DND-41 (cell line): ENCODE results near the gene PEX7.

Source experiments
- ATAC-seq: fragments of 200-7000 bp; cut with Tn5 transposase; 3 replicates; pipeline ENCODE4 v1.9.1; 2021; ENCODE audit warnings: low read depth; ENCODE audit not compliant: insufficient read depth
- DNase-seq: peaks from one replicate; pipeline ENCODE4 v3.0.0-alpha.2; 2020
- H2AFZ ChIP-seq: 2 replicates; pipeline ENCODE4 v1.6.0; 2012; ENCODE audit warnings: low read depth, low read length
- H3K27ac ChIP-seq: 2 replicates; pipeline ENCODE4 v1.5.1; 2012; ENCODE audit warnings: low read length, inconsistent platforms
- H3K27me3 ChIP-seq: fragments of 200-600 bp; sonication (generic); 2 replicates; pipeline ENCODE4 v1.6.0; 2012; ENCODE audit warnings: low read length, mild to moderate bottlenecking, inconsistent platforms; ENCODE audit not compliant: insufficient read depth, poor library complexity
- H3K36me3 ChIP-seq: 2 replicates; pipeline ENCODE4 v1.5.1; 2012; ENCODE audit warnings: low read length, inconsistent platforms; ENCODE audit not compliant: insufficient read depth
- H3K4me1 ChIP-seq: 2 replicates; pipeline ENCODE4 v1.5.1; 2012; ENCODE audit warnings: mild to moderate bottlenecking, low read length; ENCODE audit not compliant: insufficient read depth
- H3K4me2 ChIP-seq: 2 replicates; pipeline ENCODE4 v1.6.0; 2012; ENCODE audit warnings: mild to moderate bottlenecking, moderate library complexity, low read length, inconsistent platforms; ENCODE audit not compliant: insufficient read depth
- H3K4me3 ChIP-seq, 2 experiments: fragments of 200-600 bp in 1 of 2; shearing (Covaris generic) in 1 of 2; 2 replicates each; pipeline ENCODE4 v1.5.1; 2012 to 2016; ENCODE audit warnings: inconsistent platforms in 2 of 2, low read length in 2 of 2, mild to moderate bottlenecking in 2 of 2, low read depth in 1 of 2, moderate library complexity in 1 of 2
- H3K79me2 ChIP-seq: 2 replicates; pipeline ENCODE4 v1.6.0; 2012; ENCODE audit warnings: low read length, inconsistent platforms; ENCODE audit not compliant: insufficient read depth
- H3K9ac ChIP-seq: 2 replicates; pipeline ENCODE4 v1.6.0; 2012; ENCODE audit warnings: low read depth, mild to moderate bottlenecking, inconsistent platforms, low read length, moderate library complexity
- H3K9me3 ChIP-seq: 2 replicates; pipeline ENCODE4 v1.5.1; 2012; ENCODE audit warnings: low read length, moderate library complexity, mild to moderate bottlenecking, inconsistent platforms; ENCODE audit not compliant: insufficient read depth, severe bottlenecking
- H4K20me1 ChIP-seq: 2 replicates; pipeline ENCODE4 v1.6.0; 2012; ENCODE audit warnings: low read length; ENCODE audit not compliant: insufficient read depth
- CTCF ChIP-seq: IDR thresholded peaks from 2 replicates; pipeline ENCODE4 v1.5.1; 2012; ENCODE audit warnings: borderline replicate concordance, low read length, moderate library complexity, mild to moderate bottlenecking; ENCODE audit not compliant: poor library complexity, severe bottlenecking; ENCODE audit errors: extremely low read depth
- EZH2 ChIP-seq: IDR thresholded peaks from 3 replicates; pipeline ENCODE4 v1.6.1; 2012; ENCODE audit warnings: borderline replicate concordance, low read depth, mild to moderate bottlenecking, moderate library complexity, low read length, inconsistent platforms; ENCODE audit not compliant: severe bottlenecking

Gene PEX7

GRCh38 chr6:136923954-136924673 lies 101.7 kb downstream of the PEX7 start:
- no peak for TF ChIP-seq EZH2
- TF ChIP-seq CTCF, result no peak
- H3K9me3 ChIP-seq, result no peaks in the 10 kb centered on the region
- no peak for DNase-seq
- no peak overlapping the region for H2AFZ ChIP-seq
- no peak overlapping the region for H3K4me3 ChIP-seq
- no peak overlapping the region for H3K27ac ChIP-seq
- peaks cover 17% of the 10 kb centered on the region for H3K4me1 ChIP-seq
- H3K4me2 ChIP-seq, result no peak overlapping the region
- no peaks in the 10 kb centered on the region for H3K36me3 ChIP-seq
- no peaks in the 10 kb centered on the region for H4K20me1 ChIP-seq
- H3K27me3 ChIP-seq, result no peaks in the 10 kb centered on the region
- no peaks in the 10 kb centered on the region for H3K79me2 ChIP-seq
- ATAC-seq, result no peak
- H3K9ac ChIP-seq, result no peak overlapping the region

GRCh38 chr6:136926383-136926782 lies 104.0 kb downstream of the PEX7 start:
- Histone ChIP-seq H3K36me3 (no peaks in the 10 kb centered on the region), H3K9me3 (no peaks in the 10 kb centered on the region), H2AFZ (no peak overlapping the region), H3K4me3 (no peak overlapping the region), H3K9ac (no peak overlapping the region), H3K4me1 (no peaks in the 10 kb centered on the region), H4K20me1 (no peaks in the 10 kb centered on the region), H3K4me2 (no peak overlapping the region), H3K79me2 (no peaks in the 10 kb centered on the region), H3K27ac (no peak overlapping the region), H3K27me3 (no peaks in the 10 kb centered on the region)
- TF ChIP-seq EZH2 (no peak), CTCF (no peak)
- no peak for ATAC-seq
- DNase-seq, result no peak

GRCh38 chr6:136927292-136927691 lies 104.9 kb downstream of the PEX7 start:
- Histone ChIP-seq H3K27me3 (no peaks in the 10 kb centered on the region), H3K9ac (no peak overlapping the region), H3K36me3 (no peaks in the 10 kb centered on the region), H2AFZ (no peak overlapping the region), H3K27ac (no peak overlapping the region), H3K9me3 (no peaks in the 10 kb centered on the region), H3K4me3 (no peak overlapping the region), H3K4me2 (no peak overlapping the region), H3K79me2 (no peaks in the 10 kb centered on the region), H3K4me1 (no peaks in the 10 kb centered on the region), H4K20me1 (no peaks in the 10 kb centered on the region)
- peak; percentile 54; the same call in 2 of the 3 replicates for ATAC-seq
- no peak for TF ChIP-seq EZH2
- TF ChIP-seq CTCF, result peak; percentile 51
- no peak for DNase-seq

- no peak for DNase-seq
- TF ChIP-seq EZH2 (no peak), CTCF (no peak)
- Histone ChIP-seq H3K36me3 (no peaks in the 10 kb centered on the region), H3K9me3 (no peaks in the 10 kb centered on the region), H3K27ac (no peak overlapping the region), H3K27me3 (peaks cover 6% of the 10 kb centered on the region), H3K79me2 (no peaks in the 10 kb centered on the region), H2AFZ (no peak overlapping the region), H4K20me1 (no peaks in the 10 kb centered on the region), H3K9ac (no peak overlapping the region), H3K4me2 (no peak overlapping the region), H3K4me3 (no peak overlapping the region), H3K4me1 (no peaks in the 10 kb centered on the region)
- no peak for ATAC-seq
These were observed 108.1 kb downstream of the PEX7 start for GRCh38 chr6:136930528-136930927.
